Activated naive CD4-positive, alpha-beta T cell treated with anti-CD3 and anti-CD28 coated beads for 36 hours (primary cell): Measurements from ENCODE around the gene GDF7. TPM values are rescaled to one million over a fixed set of nuclear protein-coding genes. Genes with fewer than 3 reads are reported as not detected.

Experiments used
- CTCF ChIA-PET: fragments of 350-600 bp; sonication (Branson Sonifier 250); formaldehyde crosslinking; loops from one replicate; lab custom pipeline; 2021; ENCODE audit warnings: antibody characterized with exemption; lab: Charles Lee
- DNase-seq: peaks from one replicate; pipeline ENCODE4 v3.0.0-alpha.2; 2020
- H3K27ac Mint-ChIP-seq: one replicate; pipeline ENCODE4 v1.8.0; 2021; ENCODE audit warnings: mild to moderate bottlenecking, mixed read lengths
- H3K27me3 Mint-ChIP-seq: one replicate; pipeline ENCODE4 v1.8.0; 2021; ENCODE audit warnings: low read depth, mixed read lengths
- H3K36me3 Mint-ChIP-seq: one replicate; pipeline ENCODE4 v1.8.0; 2021; ENCODE audit warnings: low read depth, mixed read lengths
- H3K4me1 Mint-ChIP-seq: one replicate; pipeline ENCODE4 v1.8.0; 2021; ENCODE audit warnings: low read depth, mixed read lengths
- H3K4me3 Mint-ChIP-seq: one replicate; pipeline ENCODE4 v1.8.0; 2021; ENCODE audit warnings: mild to moderate bottlenecking, moderate library complexity, mixed read lengths
- H3K9me3 Mint-ChIP-seq: one replicate; pipeline ENCODE4 v1.8.0; 2021; ENCODE audit warnings: mixed read lengths
- intact Hi-C: fragments of 100-400 bp; cut with micrococcal nuclease; formaldehyde crosslinking; loops from one replicate; pipeline ENCODE4 v1.15.1; 2023
- total RNA-seq, 2 experiments: library from RNA; stranded (reverse); gene quantifications; one replicate each; pipeline ENCODE4 v1.2.3, GENCODE V29; 2021

GDF7 gene
- total RNA-seq, 2 experiments from 2014 or later: not detected

- DNase-seq: no peak
- intact Hi-C loops: loop anchor here (10.0 kb wide), 1 partner anchor 379 kb away; the partner anchor contains the start of gene APOB
- no peaks in the 10 kb centered on the region for H3K36me3 Mint-ChIP-seq
- CTCF ChIA-PET: interaction anchor here (0.6 to 8.9 kb wide), 7 partner anchors 13 to 297 kb away, joined by 3 to 174 read pairs (median 3); partner anchors contain the start of genes HS1BP3 and RHOB
- peaks cover 56% of the 10 kb centered on the region for H3K27me3 Mint-ChIP-seq
- no peak overlapping the region for H3K27ac Mint-ChIP-seq
- H3K4me1 Mint-ChIP-seq: peaks cover 10% of the 10 kb centered on the region
- no peaks in the 10 kb centered on the region for H3K9me3 Mint-ChIP-seq
- H3K4me3 Mint-ChIP-seq: peak overlapping the region; percentile 68
Measured at GRCh38 chr2:20665243-20666004, 1.5 kb upstream of the GDF7 start.

GRCh38 chr2:20666005-20666303 is 990 bp upstream of the GDF7 start:
- H3K27me3 Mint-ChIP-seq: peaks cover 56% of the 10 kb centered on the region

GRCh38 chr2:20667151-20667530 is 197 bp downstream of the GDF7 start:
- DNase-seq: no peak
- Mint-ChIP-seq H3K27me3 (peaks cover 56% of the 10 kb centered on the region), H3K4me1 (peaks cover 10% of the 10 kb centered on the region), H3K27ac (no peak overlapping the region), H3K4me3 (no peak overlapping the region), H3K9me3 (no peaks in the 10 kb centered on the region), H3K36me3 (no peaks in the 10 kb centered on the region)
- CTCF ChIA-PET: interaction anchor here (8.9 kb wide), 1 partner anchor 295 kb away, joined by 174 read pairs; no protein-coding TSS in a partner anchor
- intact Hi-C loops: loop anchor here (10.0 kb wide), 1 partner anchor 378 kb away; the partner anchor contains the start of gene APOB

More at GRCh38 chr2:20666005-20666303, 990 bp upstream of the GDF7 start:
- no peaks in the 10 kb centered on the region for H3K9me3 Mint-ChIP-seq
- H3K4me3 Mint-ChIP-seq: peak overlapping the region; percentile 68
- H3K36me3 Mint-ChIP-seq: no peaks in the 10 kb centered on the region
- peaks cover 10% of the 10 kb centered on the region for H3K4me1 Mint-ChIP-seq
- no peak overlapping the region for H3K27ac Mint-ChIP-seq
- DNase-seq: no peak
- CTCF ChIA-PET: interaction anchor here (0.6 to 8.9 kb wide), 8 partner anchors 10 to 296 kb away, joined by 3 to 174 read pairs (median 4); partner anchors contain the start of genes HS1BP3 and RHOB
- intact Hi-C loops: loop anchor here (10.0 kb wide), 1 partner anchor 379 kb away; the partner anchor contains the start of gene APOB

GRCh38 chr2:20667531-20668401 is 822 bp downstream of the GDF7 start:
- Mint-ChIP-seq H3K27ac (no peak overlapping the region), H3K36me3 (no peaks in the 10 kb centered on the region), H3K4me1 (peaks cover 10% of the 10 kb centered on the region), H3K27me3 (peaks cover 49% of the 10 kb centered on the region), H3K4me3 (peak overlapping the region; percentile 42), H3K9me3 (no peaks in the 10 kb centered on the region)
- intact Hi-C loops: loop anchor here (10.0 kb wide), 1 partner anchor 377 kb away; the partner anchor contains the start of gene APOB
- CTCF ChIA-PET: interaction anchor here (8.9 kb wide), 1 partner anchor 294 kb away, joined by 174 read pairs; no protein-coding TSS in a partner anchor
- DNase-seq: no peak

DNA sequence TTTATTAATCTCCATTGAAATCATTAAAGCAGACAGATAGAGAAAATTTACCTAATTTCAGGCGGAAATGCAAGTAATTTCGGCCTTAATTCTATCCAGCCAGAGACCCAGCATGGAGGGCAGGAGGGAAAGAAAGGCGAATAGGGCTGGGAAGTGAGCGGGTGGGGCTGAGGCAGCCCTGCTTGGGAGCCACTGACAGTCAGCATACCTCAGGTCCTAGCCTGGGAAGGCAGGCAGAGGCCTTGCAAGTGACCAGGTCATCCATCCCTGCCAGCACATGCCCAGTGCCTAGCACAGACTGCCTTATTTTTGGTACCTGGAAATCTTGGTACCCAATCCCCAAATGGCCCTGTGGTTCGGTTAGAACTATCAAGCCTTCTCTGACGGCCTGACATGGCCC is 1.5 kb downstream of the GDF7 start:
- peaks cover 49% of the 10 kb centered on the region for H3K27me3 Mint-ChIP-seq
- H3K4me1 Mint-ChIP-seq: peaks cover 10% of the 10 kb centered on the region
- no peaks in the 10 kb centered on the region for H3K9me3 Mint-ChIP-seq
- intact Hi-C loops: loop anchor here (10.0 kb wide), 1 partner anchor 376 kb away; the partner anchor contains the start of gene APOB
- H3K4me3 Mint-ChIP-seq: no peak overlapping the region
- no peak overlapping the region for H3K27ac Mint-ChIP-seq
- H3K36me3 Mint-ChIP-seq: no peaks in the 10 kb centered on the region
- DNase-seq: no peak
- CTCF ChIA-PET: no interaction called here

- Mint-ChIP-seq H3K27ac (no peak overlapping the region), H3K36me3 (no peaks in the 10 kb centered on the region), H3K9me3 (no peaks in the 10 kb centered on the region), H3K27me3 (peaks cover 44% of the 10 kb centered on the region), H3K4me1 (peaks cover 10% of the 10 kb centered on the region), H3K4me3 (no peak overlapping the region)
- intact Hi-C loops: loop anchor here (10.0 kb wide), 1 partner anchor 376 kb away; the partner anchor contains the start of gene APOB
- CTCF ChIA-PET: interaction anchor here (0.6 to 1.0 kb wide), 2 partner anchors 8 to 17 kb away, joined by 3 read pairs; no protein-coding TSS in a partner anchor
- no peak for DNase-seq
Measured at GRCh38 chr2:20668871-20669475, 2.0 kb downstream of the GDF7 start.

DNA sequence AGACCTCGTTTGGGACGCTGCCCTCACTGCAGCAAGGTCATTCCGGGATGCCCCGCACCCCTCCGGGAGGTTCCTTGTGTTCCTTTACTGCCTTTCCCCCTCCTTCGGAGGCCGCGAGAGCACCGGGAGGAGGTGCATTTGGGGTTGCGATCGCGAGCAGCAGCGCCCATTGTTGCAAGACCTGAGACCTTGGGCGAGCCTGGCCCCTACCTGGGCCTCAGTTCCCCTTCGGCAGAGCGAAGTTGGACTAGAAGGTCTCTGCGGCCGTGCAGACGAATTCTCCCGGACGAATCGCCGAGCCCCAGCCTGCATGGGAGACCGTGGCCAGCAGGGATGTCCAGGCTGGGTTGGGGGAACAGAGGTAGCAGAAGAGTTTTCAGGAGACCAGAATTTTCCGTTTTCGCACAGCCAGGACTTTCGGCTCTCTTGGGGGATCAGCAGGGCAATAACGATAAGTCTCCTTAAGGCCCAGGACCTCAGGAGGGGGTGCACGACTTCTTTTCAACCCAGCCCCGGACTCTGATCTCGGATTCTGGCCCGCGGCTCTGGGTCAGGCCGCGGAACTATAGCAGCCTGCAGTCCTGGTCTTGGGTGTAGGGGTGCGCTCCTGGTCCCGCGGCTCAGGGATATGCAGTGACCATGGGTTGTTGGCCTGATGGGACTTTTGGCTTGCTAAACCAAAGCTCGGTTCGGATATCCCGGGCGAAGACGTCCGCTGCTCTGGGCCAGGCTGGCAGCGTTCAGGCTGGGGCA is 2.8 kb downstream of the GDF7 start:
- H3K36me3 Mint-ChIP-seq: no peaks in the 10 kb centered on the region
- CTCF ChIA-PET: interaction anchor here (0.9 to 1.4 kb wide), 4 partner anchors 9 to 294 kb away, joined by 3 to 5 read pairs (median 3); partner anchors contain the start of gene HS1BP3
- intact Hi-C loops: loop anchor here (10.0 kb wide), 1 partner anchor 375 kb away; the partner anchor contains the start of gene APOB
- peaks cover 37% of the 10 kb centered on the region for H3K27me3 Mint-ChIP-seq
- no peak overlapping the region for H3K27ac Mint-ChIP-seq
- no peak for DNase-seq
- H3K9me3 Mint-ChIP-seq: no peaks in the 10 kb centered on the region
- peaks cover 10% of the 10 kb centered on the region for H3K4me1 Mint-ChIP-seq
- H3K4me3 Mint-ChIP-seq: no peak overlapping the region

DNA sequence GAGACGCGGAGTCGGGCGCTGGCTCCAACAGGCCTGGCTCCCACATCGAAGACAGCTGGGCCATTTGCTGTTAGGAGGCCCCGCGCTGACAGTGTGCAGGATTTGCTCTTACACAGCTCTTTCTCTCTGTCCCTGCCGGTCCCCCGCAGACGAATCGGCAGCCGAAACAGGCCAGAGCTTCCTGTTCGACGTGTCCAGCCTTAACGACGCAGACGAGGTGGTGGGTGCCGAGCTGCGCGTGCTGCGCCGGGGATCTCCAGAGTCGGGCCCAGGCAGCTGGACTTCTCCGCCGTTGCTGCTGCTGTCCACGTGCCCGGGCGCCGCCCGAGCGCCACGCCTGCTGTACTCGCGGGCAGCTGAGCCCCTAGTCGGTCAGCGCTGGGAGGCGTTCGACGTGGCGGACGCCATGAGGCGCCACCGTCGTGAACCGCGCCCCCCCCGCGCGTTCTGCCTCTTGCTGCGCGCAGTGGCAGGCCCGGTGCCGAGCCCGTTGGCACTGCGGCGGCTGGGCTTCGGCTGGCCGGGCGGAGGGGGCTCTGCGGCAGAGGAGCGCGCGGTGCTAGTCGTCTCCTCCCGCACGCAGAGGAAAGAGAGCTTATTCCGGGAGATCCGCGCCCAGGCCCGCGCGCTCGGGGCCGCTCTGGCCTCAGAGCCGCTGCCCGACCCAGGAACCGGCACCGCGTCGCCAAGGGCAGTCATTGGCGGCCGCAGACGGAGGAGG is 3.5 kb downstream of the GDF7 start:
- Mint-ChIP-seq H3K9me3 (no peaks in the 10 kb centered on the region), H3K4me1 (peaks cover 9% of the 10 kb centered on the region), H3K27ac (no peak overlapping the region), H3K36me3 (no peaks in the 10 kb centered on the region), H3K27me3 (peaks cover 29% of the 10 kb centered on the region), H3K4me3 (no peak overlapping the region)
- DNase-seq: no peak
- CTCF ChIA-PET: interaction anchor here (0.9 to 1.4 kb wide), 3 partner anchors 9 to 293 kb away, joined by 3 to 5 read pairs (median 3); partner anchors contain the start of gene HS1BP3
- intact Hi-C loops: no loop called here

GRCh38 chr2:20671036-20671735 is 4.2 kb downstream of the GDF7 start:
- H3K27ac Mint-ChIP-seq: no peak overlapping the region
- peaks cover 5% of the 10 kb centered on the region for H3K4me1 Mint-ChIP-seq
- no peak for DNase-seq
- intact Hi-C loops: no loop called here
- peaks cover 24% of the 10 kb centered on the region for H3K27me3 Mint-ChIP-seq
- no peak overlapping the region for H3K4me3 Mint-ChIP-seq
- no peaks in the 10 kb centered on the region for H3K36me3 Mint-ChIP-seq
- CTCF ChIA-PET: interaction anchor here (1.4 kb wide), 1 partner anchor 10 kb away, joined by 5 read pairs; no protein-coding TSS in a partner anchor
- H3K9me3 Mint-ChIP-seq: no peaks in the 10 kb centered on the region

DNA sequence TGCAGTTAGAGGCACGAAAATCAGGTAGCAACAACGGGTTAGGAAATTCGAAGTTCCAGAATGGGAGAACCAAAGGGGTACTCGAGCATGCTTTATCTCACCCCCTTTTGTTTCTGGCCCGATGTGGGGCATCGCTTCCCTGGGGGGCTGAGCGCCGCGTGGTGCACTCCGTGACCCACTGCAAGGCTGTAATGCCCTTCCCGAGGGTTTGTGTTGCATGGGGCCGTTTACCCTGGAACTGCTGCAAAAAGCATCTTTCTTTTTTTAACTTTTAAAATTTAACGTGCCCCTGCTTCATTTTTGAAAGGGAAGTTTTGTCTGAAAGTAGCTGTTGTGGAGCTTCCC is 4.8 kb downstream of the GDF7 start:
- intact Hi-C loops: no loop called here
- CTCF ChIA-PET: no interaction called here
- H3K4me3 Mint-ChIP-seq: no peak overlapping the region
- H3K27me3 Mint-ChIP-seq: peaks cover 21% of the 10 kb centered on the region
- H3K4me1 Mint-ChIP-seq: peaks cover 2% of the 10 kb centered on the region
- no peaks in the 10 kb centered on the region for H3K9me3 Mint-ChIP-seq
- H3K36me3 Mint-ChIP-seq: no peaks in the 10 kb centered on the region
- no peak for DNase-seq
- H3K27ac Mint-ChIP-seq: no peak overlapping the region
